HL-60 (cell line): ENCODE results near the gene USH1C.

Experiments
- DNase-seq, 2 experiments: peaks; one replicate each; pipeline ENCODE4 v3.0.0-alpha.2; 2010 to 2020; ENCODE audit warnings: low read depth in 1 of 2, low spot score in 1 of 2
- H3K27ac ChIP-seq: fragments of 250-450 bp; sonication (Bioruptor Pico); replicated peaks from 2 replicates; pipeline ENCODE4 v1.5.1; 2020; ENCODE audit warnings: mild to moderate bottlenecking, moderate library complexity
- H3K27me3 ChIP-seq: fragments of 250-450 bp; sonication (Bioruptor Pico); 2 replicates; pipeline ENCODE4 v1.5.1; 2021; ENCODE audit warnings: mild to moderate bottlenecking, moderate library complexity; ENCODE audit not compliant: insufficient read depth, poor library complexity, severe bottlenecking
- H3K4me3 ChIP-seq: replicated peaks from 2 replicates; pipeline ENCODE4 v1.5.1; 2011; ENCODE audit warnings: mild to moderate bottlenecking, control low read depth, low read length; ENCODE audit not compliant: insufficient read depth
- CTCF ChIP-seq: IDR thresholded peaks from one replicate; pipeline ENCODE4 v1.5.1; 2011; ENCODE audit warnings: low read length, control low read depth, inconsistent platforms; ENCODE audit not compliant: insufficient read depth
- GABPA ChIP-seq: IDR thresholded peaks from 2 replicates; pipeline ENCODE4 v1.6.1; 2012; ENCODE audit warnings: low read depth
- POLR2AphosphoS5 ChIP-seq: IDR thresholded peaks from 2 replicates; pipeline ENCODE4 v1.6.1; 2012; ENCODE audit warnings: low read depth
- REST ChIP-seq: IDR thresholded peaks from 2 replicates; pipeline ENCODE4 v1.6.1; 2012; ENCODE audit warnings: low read depth; ENCODE audit not compliant: insufficient replicate concordance
- SPI1 ChIP-seq: IDR thresholded peaks from 2 replicates; pipeline ENCODE4 v1.6.1; 2012; ENCODE audit warnings: low read depth, mild to moderate bottlenecking, borderline replicate concordance

The USH1C gene

GRCh38 chr11:17504330-17505107, 39.7 kb downstream of the USH1C start:
- Histone ChIP-seq H3K27ac (no peak overlapping the region), H3K4me3 (no peak overlapping the region), H3K27me3 (peaks cover 3% of the 10 kb centered on the region)
- TF ChIP-seq SPI1: no peak
- TF ChIP-seq CTCF: peak; percentile 87
- DNase-seq: peak in 1 of 2 experiments; percentile 80

- no peak overlapping the region for H3K4me3 ChIP-seq
- no peak for DNase-seq
- no peaks in the 10 kb centered on the region for H3K27me3 ChIP-seq
- no peak overlapping the region for H3K27ac ChIP-seq
- TF ChIP-seq GABPA (no peak), POLR2AphosphoS5 (no peak), REST (no peak), SPI1 (no peak), CTCF (no peak)
Observed at GRCh38 chr11:17502630-17503029, 41.6 kb downstream of the USH1C start.

- TF ChIP-seq REST (no peak), POLR2AphosphoS5 (no peak), GABPA (no peak), CTCF (no peak), SPI1 (no peak)
- DNase-seq: no peak
- Histone ChIP-seq H3K4me3 (no peak overlapping the region), H3K27me3 (no peaks in the 10 kb centered on the region), H3K27ac (no peak overlapping the region)
Observed at GRCh38 chr11:17500673-17501072, 43.5 kb downstream of the USH1C start.

GRCh38 chr11:17498475-17498874, 45.7 kb downstream of the USH1C start:
- Histone ChIP-seq H3K27ac (peak overlapping the region; percentile 33), H3K4me3 (no peak overlapping the region), H3K27me3 (no peaks in the 10 kb centered on the region)
- no peak for DNase-seq
- no peak for TF ChIP-seq SPI1
- no peak for TF ChIP-seq POLR2AphosphoS5
- TF ChIP-seq CTCF: no peak
- TF ChIP-seq REST: no peak
- TF ChIP-seq GABPA: no peak
